Stomach smooth muscle (tissue), 2 donors: Measurements from ENCODE around the gene MAPK8.
"Not testable (repeated sequence)": the region's sequence is repeated elsewhere in the genome, so short reads cannot be mapped to it uniquely, and the experiment has no call there.

Source experiments
- H3K27ac ChIP-seq: one replicate; pipeline ENCODE4 v1.7.0; 2013; ENCODE audit warnings: mild to moderate bottlenecking, low read length, inconsistent platforms
- H3K27me3 ChIP-seq, 2 donors: one replicate each; pipeline ENCODE4 v1.7.0; 2013; ENCODE audit warnings: low read length in 2 of 2; ENCODE audit not compliant: insufficient read depth in 2 of 2, control insufficient read depth in 1 of 2
- H3K36me3 ChIP-seq, 2 donors: one replicate each; pipeline ENCODE4 v1.7.0; 2013; ENCODE audit warnings: low read length in 2 of 2; ENCODE audit not compliant: control insufficient read depth in 2 of 2, insufficient read depth in 2 of 2
- H3K4me1 ChIP-seq: one replicate; pipeline ENCODE4 v1.7.0; 2013; ENCODE audit warnings: low read length; ENCODE audit not compliant: control insufficient read depth, insufficient read depth
- H3K4me3 ChIP-seq, 2 donors: one replicate each; pipeline ENCODE4 v1.7.0; 2013; ENCODE audit warnings: low read length in 2 of 2
- H3K9ac ChIP-seq, 2 donors: one replicate each; pipeline ENCODE4 v1.7.0; 2013; ENCODE audit warnings: low read length in 2 of 2, mild to moderate bottlenecking in 1 of 2
- H3K9me3 ChIP-seq, 2 donors: one replicate each; pipeline ENCODE4 v1.7.0; 2013; ENCODE audit warnings: low read length in 2 of 2; ENCODE audit not compliant: control insufficient read depth in 2 of 2
- donor health status: healthy.
- donor health status: Pancreatic carcinoma.

The MAPK8 gene

GRCh38 chr10:48414778-48415177 is 108.3 kb downstream of the MAPK8 start:
- no peak overlapping the region for H3K27ac ChIP-seq
- H3K36me3 ChIP-seq = peaks cover 10 to 12% of the 10 kb centered on the region in 2 donors
- H3K9me3 ChIP-seq = peaks cover 5 to 6% of the 10 kb centered on the region in 2 donors
- no peak overlapping the region for H3K9ac ChIP-seq
- no peaks in the 10 kb centered on the region for H3K27me3 ChIP-seq
- H3K4me3 ChIP-seq = no peak overlapping the region
- H3K4me1 ChIP-seq = no peaks in the 10 kb centered on the region

GRCh38 chr10:48416584-48417232 is 110.2 kb downstream of the MAPK8 start:
- no peak overlapping the region for H3K4me3 ChIP-seq
- no peak overlapping the region for H3K9ac ChIP-seq
- no peaks in the 10 kb centered on the region for H3K27me3 ChIP-seq
- H3K4me1 ChIP-seq = no peaks in the 10 kb centered on the region
- H3K36me3 ChIP-seq = peaks cover 0 to 9% of the 10 kb centered on the region in 2 donors
- no peak overlapping the region for H3K27ac ChIP-seq
- peaks cover 4 to 5% of the 10 kb centered on the region in 2 donors for H3K9me3 ChIP-seq

- Histone ChIP-seq H3K4me1 (no peaks in the 10 kb centered on the region), H3K27ac (no peak overlapping the region), H3K9ac (no peak overlapping the region), H3K36me3 (peaks cover 0 to 9% of the 10 kb centered on the region in 2 donors), H3K9me3 (peaks cover 0 to 5% of the 10 kb centered on the region in 2 donors), H3K4me3 (no peak overlapping the region), H3K27me3 (no peaks in the 10 kb centered on the region)
These were observed 110.9 kb downstream of the MAPK8 start for GRCh38 chr10:48417374-48417773.

GRCh38 chr10:48418189-48418788 is 111.8 kb downstream of the MAPK8 start:
- H3K4me1 ChIP-seq = no peaks in the 10 kb centered on the region
- H3K4me3 ChIP-seq = no peak overlapping the region

GRCh38 chr10:48419714-48420113 is 113.2 kb downstream of the MAPK8 start:
- Histone ChIP-seq H3K27me3 (no peaks in the 10 kb centered on the region), H3K9me3 (no peaks in the 10 kb centered on the region), H3K9ac (no peak overlapping the region), H3K27ac (no peak overlapping the region), H3K36me3 (peaks cover 0 to 2% of the 10 kb centered on the region in 2 donors), H3K4me3 (no peak overlapping the region), H3K4me1 (no peaks in the 10 kb centered on the region)

More at GRCh38 chr10:48418189-48418788, 111.8 kb downstream of the MAPK8 start:
- Histone ChIP-seq H3K36me3 (peaks cover 0 to 2% of the 10 kb centered on the region in 2 donors), H3K9ac (no peak overlapping the region), H3K27ac (no peak overlapping the region), H3K9me3 (no peaks in the 10 kb centered on the region), H3K27me3 (no peaks in the 10 kb centered on the region)

- H3K27ac ChIP-seq, H3K9ac ChIP-seq, H3K4me3 ChIP-seq, H3K4me1 ChIP-seq, H3K36me3 ChIP-seq, H3K9me3 ChIP-seq, H3K27me3 ChIP-seq: not testable (repeated sequence)
These were observed 115.4 kb downstream of the MAPK8 start for GRCh38 chr10:48421862-48422261.

GRCh38 chr10:48423884-48424283 is 117.4 kb downstream of the MAPK8 start:
- H3K27me3 ChIP-seq = no peaks in the 10 kb centered on the region
- H3K27ac ChIP-seq = no peak overlapping the region
- no peaks in the 10 kb centered on the region for H3K4me1 ChIP-seq
- H3K9me3 ChIP-seq = no peaks in the 10 kb centered on the region
- no peak overlapping the region for H3K9ac ChIP-seq
- H3K36me3 ChIP-seq = peaks cover 0 to 2% of the 10 kb centered on the region in 2 donors
- no peak overlapping the region for H3K4me3 ChIP-seq

GRCh38 chr10:48428896-48429295 is 122.4 kb downstream of the MAPK8 start:
- Histone ChIP-seq H3K36me3 (peaks cover 4 to 6% of the 10 kb centered on the region in 2 donors), H3K4me3 (no peak overlapping the region), H3K9me3 (no peaks in the 10 kb centered on the region), H3K9ac (no peak overlapping the region), H3K27ac (no peak overlapping the region), H3K4me1 (no peaks in the 10 kb centered on the region), H3K27me3 (no peaks in the 10 kb centered on the region)

GRCh38 chr10:48429309-48429708 is 122.8 kb downstream of the MAPK8 start:
- H3K9me3 ChIP-seq = no peaks in the 10 kb centered on the region
- H3K4me1 ChIP-seq = no peaks in the 10 kb centered on the region
- H3K27ac ChIP-seq = no peak overlapping the region
- no peaks in the 10 kb centered on the region for H3K27me3 ChIP-seq
- H3K9ac ChIP-seq = no peak overlapping the region
- H3K4me3 ChIP-seq = no peak overlapping the region
- H3K36me3 ChIP-seq = peaks cover 4 to 6% of the 10 kb centered on the region in 2 donors

GRCh38 chr10:48430402-48430993 is 124.0 kb downstream of the MAPK8 start:
- Histone ChIP-seq H3K27ac (no peak overlapping the region), H3K4me3 (no peak overlapping the region), H3K36me3 (peaks cover 6 to 9% of the 10 kb centered on the region in 2 donors), H3K9ac (no peak overlapping the region), H3K9me3 (no peaks in the 10 kb centered on the region), H3K4me1 (no peaks in the 10 kb centered on the region), H3K27me3 (no peaks in the 10 kb centered on the region)

GRCh38 chr10:48431871-48432270 is 125.4 kb downstream of the MAPK8 start:
- no peak overlapping the region for H3K9ac ChIP-seq
- H3K4me1 ChIP-seq = no peaks in the 10 kb centered on the region
- no peaks in the 10 kb centered on the region for H3K9me3 ChIP-seq
- no peak overlapping the region for H3K4me3 ChIP-seq
- no peak overlapping the region for H3K27ac ChIP-seq
- H3K27me3 ChIP-seq = no peaks in the 10 kb centered on the region
- peaks cover 8 to 12% of the 10 kb centered on the region in 2 donors for H3K36me3 ChIP-seq
